NCI-H1694 treated with DMSO at 0.1 percent for 48 hours (cell line): Measurements from ENCODE around the gene UNC79.
A peak's percentile ranks its signal among the peaks of the same experiment; 100 is the strongest.

Experiments used
- DNase-seq: peaks from one replicate; lab custom pipeline; 2025; lab: John Stamatoyannopoulos, UW

UNC79 gene

DNA sequence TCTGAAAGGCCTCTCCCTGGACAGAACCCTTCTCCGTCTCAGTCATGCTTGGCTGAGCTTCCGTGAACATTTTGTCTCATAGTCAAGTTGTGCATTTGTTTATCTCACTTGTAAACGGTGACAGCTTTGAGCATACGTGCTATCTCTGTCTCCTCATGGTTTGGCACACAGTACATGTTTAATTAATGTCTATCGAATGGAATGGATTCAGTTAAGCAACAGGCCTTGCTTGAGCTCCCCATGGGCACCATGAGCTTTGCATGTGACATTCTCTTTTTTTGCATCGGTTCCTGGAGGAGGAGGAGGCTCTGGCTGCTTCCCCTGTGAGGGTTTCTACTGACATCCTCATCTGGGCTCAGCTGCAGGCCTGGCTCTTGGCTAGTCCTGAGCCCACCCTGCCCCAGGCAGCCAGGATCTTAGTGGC, 277.6 kb downstream of the UNC79 start:
- peak; percentile 47 for DNase-seq

DNA sequence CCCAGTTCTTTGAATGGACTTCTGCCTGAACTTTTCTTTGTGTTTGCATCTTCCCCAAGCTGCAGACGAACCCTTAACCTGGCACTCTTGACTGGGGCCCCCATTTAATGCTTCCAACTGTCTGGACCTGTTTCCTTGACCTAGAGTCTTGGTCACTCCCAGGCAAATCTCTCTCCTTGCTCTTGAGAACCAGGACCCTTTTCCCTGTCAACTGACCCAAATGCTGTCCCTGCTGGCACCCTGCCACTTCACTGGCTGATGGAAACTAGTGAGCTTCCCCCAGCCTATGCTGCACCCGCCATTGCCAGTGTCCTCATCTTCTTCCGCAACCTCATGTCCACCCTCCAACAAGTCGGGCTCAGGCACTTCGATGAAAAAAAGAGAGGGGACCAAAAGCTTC, 278.1 kb downstream of the UNC79 start:
- DNase-seq: no peak

DNA sequence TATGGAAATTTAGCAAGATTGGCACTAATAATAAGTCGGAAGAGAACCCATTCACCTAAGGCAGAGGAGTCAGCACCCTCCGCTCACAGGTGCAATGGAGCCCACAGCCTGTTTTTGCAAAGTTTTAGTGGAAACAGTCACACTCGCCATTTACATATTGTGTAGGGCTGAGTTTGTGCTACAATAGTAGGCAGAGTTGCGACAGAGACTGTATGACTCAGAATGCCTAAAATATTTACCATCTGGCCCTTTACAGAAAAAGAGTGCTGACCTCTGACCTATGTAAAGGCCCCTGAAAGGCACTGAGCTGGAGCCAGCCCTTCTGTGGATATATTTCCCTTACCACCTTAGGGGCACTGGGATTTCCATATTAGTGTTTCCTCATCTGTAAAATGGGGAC, 278.5 kb downstream of the UNC79 start:
- DNase-seq: no peak

DNA sequence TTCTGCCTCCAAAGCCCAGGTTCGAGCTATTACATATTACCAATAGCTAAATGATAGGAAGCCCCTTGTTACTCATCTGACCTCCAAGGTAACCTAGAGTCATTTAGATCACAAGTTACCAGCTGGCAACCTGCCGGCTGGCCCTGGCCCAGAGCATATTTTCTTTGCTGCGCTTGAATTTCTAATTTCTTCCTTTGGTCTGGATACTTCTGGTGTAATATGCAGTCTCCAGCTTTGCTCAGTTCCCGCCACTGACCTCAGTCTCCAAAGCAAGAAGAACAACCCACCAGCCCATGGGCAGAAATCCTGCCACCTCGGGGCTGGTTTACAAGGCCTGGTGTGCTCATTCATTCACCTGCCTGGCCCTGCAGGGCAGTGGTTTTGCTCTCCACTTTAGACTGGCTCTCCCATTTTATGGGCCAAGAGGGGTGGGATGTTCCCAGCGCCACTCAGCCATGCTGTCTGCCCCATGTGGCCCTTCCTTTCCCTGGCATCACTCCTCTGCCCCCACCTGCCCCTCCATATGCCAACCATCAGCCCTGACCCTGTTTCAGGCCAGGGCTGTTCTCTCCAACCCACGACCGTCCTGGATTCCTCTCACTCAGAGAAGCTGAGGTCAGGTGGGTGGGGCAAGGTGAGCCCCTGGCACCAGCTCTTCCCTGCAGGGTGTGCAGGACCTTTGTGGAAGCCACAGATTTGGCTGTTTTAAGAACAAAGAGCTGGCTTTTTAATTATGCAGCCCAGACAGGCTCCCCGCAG, 281.5 kb downstream of the UNC79 start:
- peak; percentile 69 for DNase-seq

DNA sequence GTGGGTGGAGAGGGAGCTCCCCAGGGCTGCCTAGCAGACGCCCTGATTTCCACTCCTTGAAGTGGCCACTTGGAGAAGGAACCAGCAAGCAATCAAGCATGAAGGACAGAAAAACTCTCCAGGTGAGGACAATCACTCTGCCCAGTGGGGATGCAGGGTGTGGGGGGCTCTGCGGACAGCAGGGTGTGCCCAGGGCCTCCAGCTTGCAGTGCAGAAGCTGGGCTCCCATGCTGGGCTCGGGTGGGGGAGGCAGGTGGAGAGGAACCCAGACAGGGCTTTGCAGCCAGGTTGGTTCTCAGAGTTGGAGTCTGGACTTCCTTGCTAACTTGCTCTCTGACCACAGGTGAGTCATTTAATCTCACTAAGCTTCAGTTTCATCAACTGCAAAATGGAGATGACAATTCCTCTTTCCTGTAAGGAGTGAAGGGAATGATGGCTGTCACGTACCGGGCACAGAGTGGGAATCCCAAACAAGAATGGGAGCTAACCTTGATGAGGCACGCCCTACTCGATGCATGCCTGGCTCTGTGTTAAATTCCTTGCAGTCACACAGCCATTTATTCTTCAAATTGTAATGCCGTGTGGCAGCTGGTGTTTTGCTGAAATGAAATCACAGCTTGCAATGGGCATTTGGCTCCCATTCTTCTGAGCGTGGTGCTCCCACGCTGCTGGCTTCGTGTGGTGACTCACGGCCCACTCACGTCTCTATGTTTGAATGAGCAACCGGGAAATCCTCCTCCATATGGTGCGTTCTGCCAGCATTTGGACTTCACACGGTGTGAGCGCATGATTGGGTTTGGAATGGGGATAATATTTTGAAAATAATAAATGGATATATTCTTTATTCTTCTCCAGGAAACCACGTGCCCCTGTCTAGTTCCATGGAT, 282.3 kb downstream of the UNC79 start:
- peak; percentile 93 for DNase-seq

DNA sequence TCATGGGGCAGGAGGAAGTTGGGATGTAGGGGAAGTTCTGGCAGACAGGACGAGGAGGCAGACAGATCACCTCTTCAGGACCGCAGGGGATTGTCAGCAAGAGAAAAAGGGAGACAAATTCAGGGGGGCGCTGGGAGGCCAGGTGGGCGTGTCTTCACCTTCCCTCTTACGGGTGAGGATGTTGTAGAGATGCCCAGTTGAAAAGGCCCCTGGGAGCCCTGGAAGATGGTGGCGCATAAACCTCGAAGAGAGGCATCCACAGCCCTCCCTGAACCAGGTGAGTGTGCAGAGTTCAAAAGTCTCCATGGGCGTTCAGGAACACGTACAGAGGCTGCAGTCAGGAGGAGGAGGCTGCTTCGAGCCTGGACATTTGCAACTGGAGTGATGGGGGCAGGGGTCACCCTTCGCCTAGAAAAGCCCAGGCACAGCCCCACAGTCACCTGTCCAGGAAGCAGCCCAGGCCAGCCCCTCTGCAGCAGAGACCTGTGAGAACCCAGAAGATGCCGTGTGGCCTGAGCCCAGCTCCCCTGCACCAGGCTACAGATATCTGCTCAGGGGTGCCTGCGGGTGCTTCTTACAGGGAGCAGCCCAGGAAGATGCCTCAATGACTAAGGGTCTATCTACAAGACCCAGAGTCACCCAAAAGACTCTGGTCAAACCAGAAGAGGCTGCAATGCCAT, 283.1 kb downstream of the UNC79 start:
- no peak for DNase-seq

DNA sequence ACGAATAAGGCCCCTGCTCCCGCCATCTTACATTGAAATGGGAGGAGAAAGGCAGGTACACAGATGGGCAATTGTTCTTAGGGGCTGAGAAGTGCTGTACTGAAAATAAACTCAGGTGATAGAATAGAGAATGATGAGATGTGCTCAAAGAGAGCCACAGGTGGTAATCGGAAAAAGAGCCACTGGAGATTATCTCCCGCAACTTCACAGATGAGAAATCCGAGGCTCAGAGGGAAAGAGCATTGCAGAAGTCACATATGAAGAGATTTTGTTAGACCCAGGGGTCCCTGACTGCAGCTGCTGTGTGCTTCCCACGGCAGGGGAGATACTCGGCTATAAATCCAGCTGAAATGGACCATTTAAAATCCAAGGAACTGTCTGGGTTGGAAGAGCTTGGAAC, 283.9 kb downstream of the UNC79 start:
- no peak for DNase-seq

DNA sequence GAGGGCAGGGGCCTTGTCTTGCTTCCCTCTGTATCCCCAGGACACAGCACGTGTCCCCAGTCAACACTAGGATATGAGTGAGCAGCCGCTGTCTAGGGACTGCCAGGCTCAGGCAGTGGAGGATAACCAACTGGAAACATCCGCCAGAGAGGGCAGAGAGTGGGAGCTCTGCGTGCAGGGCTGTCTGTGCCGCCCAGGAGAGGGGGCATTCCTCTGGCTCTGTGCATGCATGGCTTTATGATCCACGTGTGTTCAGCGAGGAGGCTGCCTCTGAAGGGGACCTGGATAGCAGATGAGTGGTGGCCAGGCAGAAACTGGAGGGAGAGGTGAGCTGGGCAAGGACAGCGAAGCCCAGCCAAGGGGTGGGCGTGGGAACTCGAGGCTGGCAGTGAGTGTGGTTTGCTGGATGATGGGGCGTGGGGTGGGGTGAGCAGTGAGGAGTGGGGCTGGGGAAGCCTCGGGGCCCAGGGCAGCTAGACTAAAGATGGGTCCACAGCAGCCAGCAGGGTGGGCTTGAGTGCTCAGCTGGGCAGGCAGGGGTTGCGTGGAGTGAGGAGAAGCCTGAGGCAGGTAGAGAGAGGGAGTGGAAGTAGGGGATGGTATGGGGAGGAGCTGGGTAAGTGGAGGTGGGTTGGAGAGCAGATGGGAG, 284.7 kb downstream of the UNC79 start:
- DNase-seq: no peak

DNA sequence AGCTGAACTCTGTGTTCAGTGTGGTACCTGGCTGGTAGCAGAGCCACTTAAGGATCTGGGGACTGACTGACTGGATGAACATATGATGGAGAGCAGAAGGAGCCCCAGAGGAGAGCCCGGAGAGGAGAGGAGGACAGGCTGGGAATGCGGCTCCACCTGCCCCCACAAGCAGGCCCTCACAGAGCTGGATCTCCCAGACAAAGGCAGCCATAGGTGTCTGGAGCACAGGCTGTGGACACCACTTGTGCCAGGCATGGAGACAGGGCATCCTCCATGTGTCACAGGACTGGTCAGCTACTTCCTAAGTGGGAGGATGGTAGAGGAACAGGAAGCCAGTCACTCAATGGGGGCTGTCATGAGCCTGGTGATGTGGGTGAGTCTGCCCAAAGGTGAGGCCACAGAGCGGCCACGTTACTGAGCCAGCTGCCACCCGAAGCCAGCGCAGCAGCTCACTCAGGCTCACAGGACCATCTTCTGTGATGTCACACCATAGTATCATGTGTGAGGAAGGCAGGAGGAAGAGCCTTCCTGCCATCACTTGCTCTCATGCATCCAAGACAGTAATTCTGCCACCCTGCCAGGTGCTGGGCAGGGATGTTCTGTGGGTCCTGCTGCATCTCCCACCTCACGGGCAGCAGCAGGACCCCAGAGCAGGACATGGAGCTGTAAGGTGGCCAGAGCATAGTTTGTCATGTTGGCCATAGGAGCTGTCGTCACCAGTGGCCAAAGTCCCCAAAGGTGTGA, 285.4 kb downstream of the UNC79 start:
- no peak for DNase-seq

DNA sequence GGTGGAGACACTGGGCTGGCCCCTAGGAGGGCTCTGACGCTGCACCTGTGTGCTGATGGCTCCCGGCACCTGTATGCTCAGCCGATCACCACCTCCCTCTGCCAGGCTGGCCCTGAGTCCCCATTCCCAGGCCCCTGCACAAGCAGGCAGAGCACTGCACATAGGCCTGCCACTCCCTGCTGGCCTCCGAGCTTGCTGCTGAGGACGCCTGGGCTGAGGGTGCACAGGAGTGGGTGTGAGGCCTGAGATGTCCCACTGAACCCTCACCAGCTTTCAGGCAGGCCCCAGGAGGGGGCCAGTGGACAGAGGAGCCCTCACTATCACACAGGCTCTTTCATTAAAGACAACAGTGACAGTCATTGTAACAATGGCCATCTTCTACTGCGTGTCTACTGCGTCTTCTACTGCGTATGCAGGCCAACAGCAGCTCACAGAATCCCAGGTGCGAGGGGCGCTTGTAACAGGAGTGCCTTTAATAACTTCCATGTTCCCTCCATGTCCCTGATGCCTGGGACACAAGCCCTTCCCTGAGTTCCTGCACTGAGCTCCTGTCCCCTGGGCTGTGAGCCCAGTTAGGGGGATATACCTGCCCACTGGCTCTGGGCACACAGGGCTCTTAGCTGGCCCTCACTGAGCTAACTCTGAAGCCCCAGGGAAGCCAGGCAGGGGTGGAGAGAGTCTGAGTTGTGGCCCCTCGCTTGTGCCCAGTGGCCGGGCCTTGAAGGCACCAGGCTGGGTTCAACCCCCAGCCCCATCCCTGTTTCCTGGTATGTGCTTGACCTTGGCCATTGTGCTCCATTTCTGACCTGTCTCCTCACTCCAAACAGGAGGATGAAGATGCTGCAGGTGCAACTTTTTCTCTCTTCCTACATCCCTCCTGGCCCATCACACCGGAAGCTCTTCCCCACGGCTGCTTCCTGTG, 286.3 kb downstream of the UNC79 start:
- DNase-seq: no peak

DNA sequence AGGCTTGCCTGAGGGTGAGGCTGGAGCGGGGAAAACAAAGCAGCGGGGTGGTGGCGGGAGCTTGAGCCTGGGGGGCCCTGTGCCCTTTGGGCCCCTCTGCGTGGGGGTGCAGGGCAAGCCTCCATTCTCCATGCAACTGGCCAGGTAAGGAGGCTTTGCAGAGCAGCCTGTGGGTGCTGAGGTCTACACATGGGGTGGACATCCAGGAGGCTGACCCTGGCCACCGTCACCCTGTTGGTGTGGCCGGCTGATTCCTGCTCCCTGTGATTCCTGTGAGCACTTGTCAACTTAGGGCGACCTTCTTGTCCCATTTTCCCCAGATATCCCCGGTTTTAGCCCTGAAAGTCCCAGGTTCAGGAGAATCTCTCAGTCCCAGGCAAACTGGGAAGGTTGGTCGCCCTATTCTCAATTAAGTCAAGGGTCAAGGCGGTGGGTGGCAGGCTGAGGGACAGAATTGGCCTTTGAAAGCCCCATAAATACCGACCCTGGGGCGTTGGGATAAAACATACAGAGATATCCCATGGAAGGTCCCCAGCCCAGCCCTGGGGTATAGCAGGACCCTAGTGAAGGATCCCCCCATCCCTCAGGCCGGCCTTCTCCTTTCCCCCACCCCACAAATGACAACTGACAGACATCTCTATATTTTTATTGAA, 287.1 kb downstream of the UNC79 start:
- no peak for DNase-seq

DNA sequence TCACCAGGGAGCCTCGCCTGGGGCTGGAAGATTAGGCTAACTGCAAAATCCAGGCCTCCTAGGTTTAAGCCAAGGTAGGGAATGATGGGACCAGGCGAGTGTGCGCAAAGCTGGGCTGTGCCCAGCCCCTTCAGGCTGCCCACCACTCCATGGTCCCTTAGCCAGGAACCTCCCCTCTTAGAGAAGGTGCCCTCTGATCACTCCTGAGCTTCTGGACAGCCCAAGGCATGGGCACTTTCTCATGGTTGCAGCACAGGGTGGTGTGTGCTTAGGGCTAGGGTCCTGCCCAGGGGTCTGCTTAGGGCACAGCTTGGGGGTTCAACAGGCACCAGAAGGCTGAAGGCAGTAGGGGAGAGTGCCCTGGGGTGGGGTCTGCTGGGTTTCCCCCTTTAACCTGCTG, 288.5 kb downstream of the UNC79 start:
- DNase-seq: no peak

DNA sequence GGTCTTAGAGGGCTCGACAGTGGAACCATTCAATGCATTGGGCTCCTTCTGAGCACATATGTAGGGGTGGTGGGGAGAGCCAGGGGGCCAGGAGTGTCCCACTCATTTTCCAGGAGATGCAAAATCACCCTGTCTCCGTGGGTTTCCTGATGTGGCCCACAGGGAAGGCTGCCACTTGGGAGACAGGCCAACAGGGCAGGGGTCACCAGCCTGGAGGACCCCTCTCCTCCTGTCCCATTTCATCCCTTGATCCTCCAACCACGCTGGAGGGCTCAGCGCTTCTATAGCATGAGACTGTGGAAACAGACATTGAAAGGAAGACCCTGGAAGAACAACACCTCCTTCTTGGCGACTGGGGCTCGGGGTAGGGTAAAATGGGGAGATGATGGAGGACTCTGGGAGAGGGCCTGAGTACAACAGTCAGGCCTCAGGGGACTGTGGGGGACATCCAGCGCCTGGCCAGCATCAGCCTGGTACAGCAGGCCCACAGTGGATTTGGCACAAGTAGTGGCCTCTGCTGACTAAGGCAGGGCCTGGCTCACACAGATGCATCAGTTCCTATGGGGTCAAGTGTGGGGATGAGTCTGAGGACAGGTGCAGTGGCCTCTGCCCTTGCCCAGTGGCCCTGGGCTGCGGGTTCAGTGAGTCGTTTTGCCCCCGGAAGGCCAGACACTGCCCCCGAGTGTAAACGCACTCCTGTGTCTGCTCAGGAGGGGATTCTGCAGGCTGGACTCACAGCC, 289.5 kb downstream of the UNC79 start:
- DNase-seq: no peak

DNA sequence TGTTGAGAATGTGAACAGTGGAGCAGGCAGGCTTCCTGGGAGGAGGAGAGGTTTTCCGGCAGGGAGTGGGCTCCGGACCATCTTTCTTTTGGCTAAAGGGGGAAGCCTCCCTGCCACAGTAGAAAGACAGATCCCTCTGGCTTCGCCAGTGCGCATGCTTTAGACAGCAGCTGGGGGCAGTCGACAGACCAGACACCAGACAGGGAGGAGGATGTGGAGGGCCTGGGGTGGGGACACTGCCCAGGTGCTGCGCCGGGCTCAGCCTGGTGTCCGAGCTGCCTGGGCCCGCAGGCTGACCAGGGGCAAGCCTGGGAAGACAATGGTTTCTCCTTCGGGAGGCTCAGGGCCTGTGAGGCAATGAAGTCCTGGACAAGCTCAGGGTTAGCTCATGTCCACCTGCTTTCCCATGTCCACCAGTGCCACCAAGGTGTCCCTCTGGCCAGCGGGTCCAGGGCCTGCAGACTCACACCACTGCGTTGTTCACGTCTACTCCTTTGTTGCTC, 290.3 kb downstream of the UNC79 start:
- no peak for DNase-seq

DNA sequence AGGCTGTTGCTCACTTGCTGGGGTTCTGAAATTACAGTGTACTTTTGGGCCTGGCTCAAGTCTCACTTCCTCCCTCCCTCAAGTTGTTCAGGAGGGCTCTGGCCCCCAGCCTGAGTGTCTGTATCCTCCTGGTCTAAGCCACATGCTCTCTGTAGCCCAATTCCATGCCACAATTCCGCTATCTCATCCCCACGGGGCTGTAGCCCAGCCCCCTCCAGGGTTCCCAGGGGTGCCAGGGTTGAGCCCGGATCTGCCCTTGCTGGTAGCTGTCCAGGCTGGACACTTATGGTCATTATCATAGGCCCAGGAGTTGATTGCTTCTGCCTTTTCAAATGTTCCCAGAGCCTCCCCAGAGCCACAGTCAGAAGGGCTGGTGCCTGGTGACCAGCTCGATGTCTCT, 292.3 kb downstream of the UNC79 start:
- no peak for DNase-seq

DNA sequence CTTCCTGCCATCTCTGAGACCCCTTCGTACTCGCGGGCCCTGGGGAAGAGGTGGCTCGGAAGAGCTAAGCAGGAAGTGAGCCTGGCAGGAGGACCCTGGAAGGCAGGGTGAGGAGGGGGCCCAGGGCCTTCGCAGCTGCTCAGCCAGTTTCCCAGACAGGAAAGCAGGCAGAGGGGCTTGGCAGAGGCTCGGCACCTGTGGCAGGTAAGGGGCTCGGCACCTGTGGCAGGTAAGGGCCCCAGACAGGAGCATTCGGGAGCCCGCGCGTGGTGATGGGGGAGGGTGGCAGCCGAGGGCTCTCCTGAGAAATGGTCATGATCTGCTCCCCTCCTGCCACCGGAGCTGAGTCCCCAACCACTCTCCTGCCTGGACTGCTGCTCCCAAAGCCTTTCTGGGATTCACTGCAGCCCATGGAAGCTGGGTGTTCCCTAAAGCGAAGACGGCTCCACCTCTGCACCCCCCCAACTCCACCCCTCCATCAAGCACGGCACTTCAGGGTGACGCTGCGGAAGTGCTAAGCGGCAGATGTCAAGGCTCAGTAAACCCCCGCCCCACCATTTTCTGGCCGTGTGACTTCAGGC, 294.4 kb downstream of the UNC79 start:
- DNase-seq: no peak

DNA sequence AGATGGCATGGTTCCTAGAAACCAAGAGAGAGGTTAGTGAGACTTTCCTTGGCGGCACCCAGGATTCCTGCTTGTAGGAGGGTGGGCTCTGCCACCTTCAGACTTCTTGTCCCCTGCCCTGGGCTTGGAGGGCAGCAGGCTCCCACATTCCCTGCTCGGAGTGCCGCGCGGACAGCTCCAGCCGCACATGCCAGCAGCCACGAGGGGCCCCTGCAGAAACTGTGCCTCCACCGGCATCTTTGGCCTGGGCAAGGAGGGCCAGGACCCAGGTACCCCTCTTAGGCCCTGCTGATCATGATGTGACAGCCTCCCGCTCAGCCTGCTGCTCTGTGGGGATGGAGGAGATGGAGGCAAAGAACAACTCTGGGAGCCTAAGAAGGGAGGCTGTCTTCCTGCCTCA, 295.3 kb downstream of the UNC79 start:
- no peak for DNase-seq

DNA sequence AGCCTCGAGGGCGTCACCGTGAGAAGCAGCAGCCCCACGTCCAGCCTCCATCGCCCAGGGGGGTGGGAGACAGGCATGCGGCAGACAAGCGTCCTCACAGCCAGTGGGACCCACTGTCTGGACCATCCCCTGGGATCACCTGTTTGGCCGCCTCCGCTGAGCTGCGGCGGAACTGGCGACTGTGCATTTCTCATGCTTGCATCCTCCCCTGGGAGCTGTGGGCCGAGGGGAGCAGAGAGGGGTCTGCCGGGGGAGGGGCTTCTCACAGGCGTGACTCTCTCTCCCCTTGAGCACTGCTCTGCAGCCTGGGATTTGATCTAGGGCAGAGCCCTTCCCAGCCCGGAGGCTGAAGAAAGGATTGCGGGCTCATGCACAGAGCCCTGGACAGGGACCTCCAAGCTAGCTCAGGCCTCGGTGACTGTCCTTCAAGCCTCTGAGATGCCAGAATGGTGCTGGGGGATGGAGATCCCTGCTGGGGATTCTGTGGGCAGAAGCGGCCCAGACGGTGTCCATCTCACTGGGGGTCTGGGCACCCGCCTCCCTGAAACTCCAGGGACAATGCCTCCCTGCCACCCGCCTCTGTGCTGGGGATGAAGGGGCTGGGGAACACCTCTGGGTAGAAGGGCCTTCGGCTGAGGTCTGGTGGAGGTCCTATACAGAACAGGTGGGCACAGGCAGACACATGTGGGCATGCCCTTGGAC, 296.5 kb downstream of the UNC79 start:
- no peak for DNase-seq
